LNCAP (cell line): ENCODE measurements around the gene SLC6A20.

ENCODE experiments used
- CTCF ChIP-seq: fragments of 450-650 bp; IDR thresholded peaks from 2 replicates; pipeline ENCODE4 v1.5.1; 2017; ENCODE audit warnings: mild to moderate bottlenecking

Gene SLC6A20

GRCh38 chr3:45783667-45784066 lies 12.7 kb downstream of the SLC6A20 start:
- no peak for TF ChIP-seq CTCF

GRCh38 chr3:45782381-45782780 lies 14.0 kb downstream of the SLC6A20 start:
- TF ChIP-seq CTCF, result no peak

GRCh38 chr3:45781841-45782240 lies 14.5 kb downstream of the SLC6A20 start:
- no peak for TF ChIP-seq CTCF

GRCh38 chr3:45781271-45781670 lies 15.1 kb downstream of the SLC6A20 start:
- no peak for TF ChIP-seq CTCF

GRCh38 chr3:45779746-45780735 lies 16.3 kb downstream of the SLC6A20 start:
- TF ChIP-seq CTCF, result no peak

GRCh38 chr3:45778761-45779201 lies 17.6 kb downstream of the SLC6A20 start:
- no peak for TF ChIP-seq CTCF

GRCh38 chr3:45777746-45778386 lies 18.5 kb downstream of the SLC6A20 start:
- no peak for TF ChIP-seq CTCF
